H9 (cell line): ENCODE measurements around the gene GLYATL1. TPM values are rescaled to one million over a fixed set of nuclear protein-coding genes. Genes with fewer than 3 reads are reported as not detected.

Source experiments
- DNase-seq: peaks from one replicate; pipeline ENCODE4 v3.0.0-alpha.2; 2017
- H2AFZ ChIP-seq: one replicate; pipeline ENCODE4 v1.6.1; 2013; ENCODE audit warnings: mild to moderate bottlenecking, low read length, control low read depth, moderate library complexity
- H2AK5ac ChIP-seq: 2 replicates; pipeline ENCODE4 v1.6.1; 2013; ENCODE audit warnings: low read length, control low read depth, mixed read lengths; ENCODE audit not compliant: insufficient read length
- H2BK120ac ChIP-seq: one replicate; pipeline ENCODE4 v1.6.1; 2013; ENCODE audit warnings: low read depth, mild to moderate bottlenecking, low read length, control low read depth, inconsistent platforms; ENCODE audit not compliant: poor library complexity, severe bottlenecking
- H2BK12ac ChIP-seq: 2 replicates; pipeline ENCODE4 v1.6.1; 2013; ENCODE audit warnings: low read length, control low read depth, mixed read lengths, low read depth; ENCODE audit not compliant: insufficient read length
- H2BK15ac ChIP-seq: 2 replicates; pipeline ENCODE4 v1.6.1; 2013; ENCODE audit warnings: low read depth, low read length, control low read depth
- H2BK20ac ChIP-seq: one replicate; pipeline ENCODE4 v1.6.1; 2013; ENCODE audit warnings: low read depth, mild to moderate bottlenecking, low read length, control low read depth, inconsistent platforms; ENCODE audit not compliant: poor library complexity, severe bottlenecking
- H2BK5ac ChIP-seq: 2 replicates; pipeline ENCODE4 v1.6.1; 2013; ENCODE audit warnings: low read length, control low read depth, mixed read lengths; ENCODE audit not compliant: insufficient read length
- H3K14ac ChIP-seq: 2 replicates; pipeline ENCODE4 v1.6.1; 2013; ENCODE audit warnings: low read length, control low read depth; ENCODE audit not compliant: insufficient read depth
- H3K18ac ChIP-seq: 2 replicates; pipeline ENCODE4 v1.6.1; 2013; ENCODE audit warnings: low read depth, mild to moderate bottlenecking, mixed read lengths, low read length, control low read depth; ENCODE audit not compliant: insufficient read length
- H3K23ac ChIP-seq: 2 replicates; pipeline ENCODE4 v1.6.1; 2013; ENCODE audit warnings: low read length, control low read depth, mixed read lengths, low read depth; ENCODE audit not compliant: insufficient read length
- H3K23me2 ChIP-seq: 2 replicates; pipeline ENCODE4 v1.6.1; 2013; ENCODE audit warnings: low read depth, mild to moderate bottlenecking, mixed read lengths, low read length, control low read depth; ENCODE audit not compliant: insufficient read length, poor library complexity, severe bottlenecking
- H3K27ac ChIP-seq: 2 replicates; pipeline ENCODE4 v1.5.1; 2013; ENCODE audit warnings: low read length, control low read depth, mixed read lengths, low read depth; ENCODE audit not compliant: insufficient read length
- H3K27me3 ChIP-seq: 2 replicates; pipeline ENCODE4 v1.6.1; 2013; ENCODE audit warnings: low read length, control low read depth, inconsistent platforms; ENCODE audit not compliant: insufficient read depth
- H3K4ac ChIP-seq: 2 replicates; pipeline ENCODE4 v1.6.1; 2013; ENCODE audit warnings: low read depth, mild to moderate bottlenecking, control low read depth, inconsistent platforms, low read length, moderate library complexity
- H3K4me1 ChIP-seq: 2 replicates; pipeline ENCODE4 v1.6.1; 2013; ENCODE audit warnings: low read length, control low read depth, inconsistent platforms; ENCODE audit not compliant: insufficient read depth
- H3K4me2 ChIP-seq: 2 replicates; pipeline ENCODE4 v1.6.1; 2013; ENCODE audit warnings: low read length, control low read depth, mixed read lengths; ENCODE audit not compliant: insufficient read length, insufficient read depth
- H3K56ac ChIP-seq: 2 replicates; pipeline ENCODE4 v1.6.1; 2013; ENCODE audit warnings: low read depth, mild to moderate bottlenecking, mixed read lengths, low read length, control low read depth; ENCODE audit not compliant: insufficient read length
- H3K79me1 ChIP-seq: 2 replicates; pipeline ENCODE4 v1.6.1; 2013; ENCODE audit warnings: low read depth, mild to moderate bottlenecking, moderate library complexity, low read length, control low read depth, inconsistent platforms; ENCODE audit not compliant: insufficient read depth, poor library complexity, severe bottlenecking
- H3K79me2 ChIP-seq: 2 replicates; pipeline ENCODE4 v1.6.1; 2013; ENCODE audit warnings: low read length, control low read depth, inconsistent platforms; ENCODE audit not compliant: insufficient read depth
- H3K9ac ChIP-seq: 2 replicates; pipeline ENCODE4 v1.6.1; 2013; ENCODE audit warnings: low read length, control low read depth, mixed read lengths; ENCODE audit not compliant: insufficient read length; ENCODE audit errors: extremely low read depth
- H3K9me3 ChIP-seq: one replicate; pipeline ENCODE4 v1.6.1; 2013; ENCODE audit warnings: low read depth, low read length, inconsistent platforms; ENCODE audit not compliant: control insufficient read depth
- H3T11ph ChIP-seq: one replicate; pipeline ENCODE4 v1.6.1; 2013; ENCODE audit warnings: mild to moderate bottlenecking, low read length, control low read depth, inconsistent platforms
- H4K20me1 ChIP-seq: one replicate; pipeline ENCODE4 v1.6.1; 2013; ENCODE audit not compliant: control insufficient read depth, insufficient read length, insufficient read depth
- H4K5ac ChIP-seq: 2 replicates; pipeline ENCODE4 v1.6.1; 2013; ENCODE audit warnings: low read depth, mild to moderate bottlenecking, mixed read lengths, low read length, control low read depth; ENCODE audit not compliant: insufficient read length
- H4K8ac ChIP-seq: replicated peaks from 2 replicates; pipeline ENCODE4 v1.6.1; 2013; ENCODE audit warnings: low read length, control low read depth, mixed read lengths, low read depth; ENCODE audit not compliant: insufficient read length
- H4K91ac ChIP-seq: 2 replicates; pipeline ENCODE4 v1.6.1; 2013; ENCODE audit warnings: low read depth, mild to moderate bottlenecking, moderate library complexity, mixed read lengths, low read length, control low read depth; ENCODE audit not compliant: insufficient read length
- H3K27ac Mint-ChIP-seq, 3 experiments: 2 replicates in 2 of 3; 3 replicates in 1 of 3; pipeline ENCODE4 v1.8.0; 2020 to 2021; ENCODE audit warnings: mixed read lengths in 3 of 3, mild to moderate bottlenecking in 1 of 3, moderate library complexity in 1 of 3
- H3K27me3 Mint-ChIP-seq: 2 replicates; pipeline ENCODE4 v1.8.0; 2021; ENCODE audit warnings: low read depth, mild to moderate bottlenecking, moderate library complexity, mixed read lengths
- H3K36me3 Mint-ChIP-seq, 3 experiments: 2 replicates in 2 of 3; 3 replicates in 1 of 3; pipeline ENCODE4 v1.8.0; 2020 to 2021; ENCODE audit warnings: low read depth in 3 of 3, mixed read lengths in 3 of 3; ENCODE audit not compliant: insufficient read depth in 1 of 3
- H3K4me1 Mint-ChIP-seq, 2 experiments: 2 replicates each; pipeline ENCODE4 v1.8.0; 2020; ENCODE audit warnings: mixed read lengths in 2 of 2
- H3K4me3 Mint-ChIP-seq, 2 experiments: 2 replicates in 1 of 2; 3 replicates in 1 of 2; pipeline ENCODE4 v1.8.0; 2020 to 2021; ENCODE audit warnings: mild to moderate bottlenecking in 2 of 2, mixed read lengths in 2 of 2, moderate library complexity in 1 of 2
- H3K9me3 Mint-ChIP-seq, 2 experiments: 2 replicates in 1 of 2; 3 replicates in 1 of 2; pipeline ENCODE4 v1.8.0; 2020; ENCODE audit warnings: mild to moderate bottlenecking in 2 of 2, mixed read lengths in 2 of 2, moderate library complexity in 1 of 2
- total RNA-seq: library from RNA; stranded (reverse); gene quantifications from 2 replicates; pipeline ENCODE4 v1.2.1, GENCODE V29; 2021
- TF ChIP-seq, protein P1 (sequence below): fragments of 200-600 bp; sonication (generic); conservative IDR thresholded peaks from 3 replicates; pipeline ENCODE4 v1.8.0; 2021; ENCODE audit warnings: antibody characterized with exemption, mild to moderate bottlenecking

The GLYATL1 gene
- total RNA-seq, 1 experiment from 2014 or later = 2.8 TPM

DNA sequence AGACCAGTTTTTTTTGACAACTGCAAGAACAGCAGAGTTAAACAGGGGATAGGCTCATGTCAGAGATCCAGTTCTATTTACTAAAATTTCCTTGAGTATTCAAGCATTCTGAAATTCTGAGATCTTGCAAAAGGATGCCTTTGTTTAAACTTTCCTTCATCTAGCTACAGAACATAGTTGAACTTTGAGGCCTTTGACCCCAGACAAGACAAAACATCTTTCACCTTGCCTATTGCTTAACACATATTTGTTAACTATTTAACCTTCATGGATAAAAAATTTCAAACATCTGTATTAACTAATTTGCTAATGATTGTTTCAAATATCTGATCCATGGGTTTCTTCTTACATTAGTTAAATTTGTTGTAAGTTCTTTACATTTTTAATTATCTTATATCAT, 38.2 kb downstream of the GLYATL1 start:
- no peak overlapping the region for H4K8ac ChIP-seq
- H4K20me1 ChIP-seq = no peaks in the 10 kb centered on the region
- Mint-ChIP-seq H3K4me3 (no peak overlapping the region), H3K4me1 (no peaks in the 10 kb centered on the region), H3K36me3 (0 out of 7 replicates have a peak, but pooled peaks cover 0 to 3% (median 0%) of the 10 kb centered on the region in 3 experiments), H3K27ac (no peak overlapping the region), H3K9me3 (peaks cover 24% of the 10 kb centered on the region in 2 experiments), H3K27me3 (peaks cover 8% of the 10 kb centered on the region)
- H3K27me3 ChIP-seq = no peaks in the 10 kb centered on the region
- no peaks in the 10 kb centered on the region for H3K23me2 ChIP-seq
- no peak overlapping the region for H3K4me2 ChIP-seq
- TF ChIP-seq, protein P1, sequence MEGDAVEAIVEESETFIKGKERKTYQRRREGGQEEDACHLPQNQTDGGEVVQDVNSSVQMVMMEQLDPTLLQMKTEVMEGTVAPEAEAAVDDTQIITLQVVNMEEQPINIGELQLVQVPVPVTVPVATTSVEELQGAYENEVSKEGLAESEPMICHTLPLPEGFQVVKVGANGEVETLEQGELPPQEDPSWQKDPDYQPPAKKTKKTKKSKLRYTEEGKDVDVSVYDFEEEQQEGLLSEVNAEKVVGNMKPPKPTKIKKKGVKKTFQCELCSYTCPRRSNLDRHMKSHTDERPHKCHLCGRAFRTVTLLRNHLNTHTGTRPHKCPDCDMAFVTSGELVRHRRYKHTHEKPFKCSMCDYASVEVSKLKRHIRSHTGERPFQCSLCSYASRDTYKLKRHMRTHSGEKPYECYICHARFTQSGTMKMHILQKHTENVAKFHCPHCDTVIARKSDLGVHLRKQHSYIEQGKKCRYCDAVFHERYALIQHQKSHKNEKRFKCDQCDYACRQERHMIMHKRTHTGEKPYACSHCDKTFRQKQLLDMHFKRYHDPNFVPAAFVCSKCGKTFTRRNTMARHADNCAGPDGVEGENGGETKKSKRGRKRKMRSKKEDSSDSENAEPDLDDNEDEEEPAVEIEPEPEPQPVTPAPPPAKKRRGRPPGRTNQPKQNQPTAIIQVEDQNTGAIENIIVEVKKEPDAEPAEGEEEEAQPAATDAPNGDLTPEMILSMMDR = no peak
- no peak overlapping the region for H3K18ac ChIP-seq
- no peak overlapping the region for H2BK12ac ChIP-seq
- H4K5ac ChIP-seq = no peak overlapping the region
- H3K4me1 ChIP-seq = no peaks in the 10 kb centered on the region
- H3K9ac ChIP-seq = no peak overlapping the region
- H3K23ac ChIP-seq = no peak overlapping the region
- H2AFZ ChIP-seq = no peak overlapping the region
- no peak for DNase-seq
- H3K4ac ChIP-seq = no peak overlapping the region
- no peak overlapping the region for H2BK15ac ChIP-seq
- no peaks in the 10 kb centered on the region for H3K79me2 ChIP-seq
- H2BK120ac ChIP-seq = no peak overlapping the region
- H3K14ac ChIP-seq = no peak overlapping the region
- H2BK20ac ChIP-seq = no peak overlapping the region
- no peak overlapping the region for H4K91ac ChIP-seq
- H3K9me3 ChIP-seq = no peaks in the 10 kb centered on the region
- H3K27ac ChIP-seq = no peak overlapping the region
- no peak overlapping the region for H2AK5ac ChIP-seq
- H2BK5ac ChIP-seq = no peak overlapping the region
- no peak overlapping the region for H3T11ph ChIP-seq
- H3K56ac ChIP-seq = no peak overlapping the region
- no peaks in the 10 kb centered on the region for H3K79me1 ChIP-seq
